Fibroblast of pulmonary artery (primary cell): Measurements from ENCODE around the gene SLC35F3.

Experiments used
- DNase-seq: peaks from one replicate; pipeline ENCODE4 v3.0.0-alpha.2; 2010; ENCODE audit warnings: low read depth
- H3K4me3 ChIP-seq: replicated peaks from 2 replicates; pipeline ENCODE4 v1.5.1; 2011; ENCODE audit warnings: low read depth, mild to moderate bottlenecking, control low read depth, low read length, moderate library complexity
- CTCF ChIP-seq: IDR thresholded peaks from 2 replicates; pipeline ENCODE4 v1.5.1; 2011; ENCODE audit warnings: mild to moderate bottlenecking, control low read depth, low read length, inconsistent platforms; ENCODE audit errors: missing control alignments

Gene SLC35F3

GRCh38 chr1:234091065-234091401 is 186.6 kb downstream of the SLC35F3 start:
- TF ChIP-seq CTCF, result no peak
- DNase-seq, result no peak
- no peak overlapping the region for H3K4me3 ChIP-seq

DNA sequence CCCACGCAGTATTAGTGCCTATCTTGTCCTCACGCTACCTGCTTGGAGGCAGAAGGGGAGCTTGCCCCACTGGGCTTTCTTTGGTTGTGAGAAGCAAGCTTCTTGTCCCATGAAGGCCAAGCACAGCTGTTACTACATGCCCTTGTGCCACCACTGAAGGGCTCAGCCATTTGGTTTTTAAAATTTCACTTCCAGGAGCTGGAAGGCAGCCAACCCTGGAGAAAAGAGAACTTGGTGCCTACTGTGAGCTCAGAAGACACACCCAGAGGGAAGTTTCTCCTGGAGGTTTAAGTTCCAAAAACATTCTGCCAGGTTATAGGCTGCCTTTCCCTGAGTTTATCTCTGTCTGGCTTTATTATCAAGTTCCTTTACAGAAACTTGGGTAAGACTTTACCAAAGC is 187.4 kb downstream of the SLC35F3 start:
- H3K4me3 ChIP-seq, result no peak overlapping the region
- TF ChIP-seq CTCF, result no peak
- no peak for DNase-seq

DNA sequence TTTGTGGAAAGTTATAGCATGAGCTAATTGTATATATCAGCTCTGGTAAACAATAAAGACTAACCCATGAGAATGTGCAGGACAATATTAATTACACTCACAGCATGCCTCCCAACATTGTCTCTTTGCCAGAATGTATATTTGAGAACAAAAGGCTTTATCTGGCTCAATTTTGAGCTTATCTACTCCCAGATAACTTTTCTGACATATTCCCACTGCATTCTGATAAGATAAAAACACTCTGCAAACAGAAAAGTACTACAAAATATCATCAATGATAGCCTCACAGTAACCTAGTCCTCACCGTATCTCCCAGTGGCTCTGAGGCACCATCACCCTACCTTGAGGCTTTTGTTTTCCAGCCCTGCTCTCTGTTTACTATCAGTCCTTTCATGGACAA is 188.6 kb downstream of the SLC35F3 start:
- DNase-seq, result no peak
- H3K4me3 ChIP-seq, result no peak overlapping the region
- no peak for TF ChIP-seq CTCF

- no peak overlapping the region for H3K4me3 ChIP-seq
- TF ChIP-seq CTCF, result no peak
- DNase-seq, result no peak
Measured at GRCh38 chr1:234093741-234094140, 189.3 kb downstream of the SLC35F3 start.

DNA sequence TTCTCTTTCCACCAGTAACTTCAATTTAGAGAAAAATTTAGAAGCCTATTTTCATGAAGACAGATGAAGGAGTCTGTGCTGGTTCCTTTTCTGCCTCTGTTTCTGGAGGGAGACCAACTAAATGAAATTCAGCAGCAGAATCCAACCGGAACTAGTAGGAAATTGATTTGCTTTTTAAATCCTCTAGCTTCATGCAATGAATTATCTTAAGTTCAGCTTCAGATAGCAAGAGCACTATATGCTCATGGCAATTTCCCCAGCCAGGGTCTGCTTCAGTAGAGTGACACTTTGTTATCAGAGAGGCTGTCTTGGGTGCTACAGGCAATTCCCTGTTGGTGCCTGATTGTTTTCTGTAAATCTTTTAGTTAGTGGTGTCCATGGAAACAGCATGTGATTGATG is 189.7 kb downstream of the SLC35F3 start:
- no peak for TF ChIP-seq CTCF
- DNase-seq, result no peak
- H3K4me3 ChIP-seq, result no peak overlapping the region

DNA sequence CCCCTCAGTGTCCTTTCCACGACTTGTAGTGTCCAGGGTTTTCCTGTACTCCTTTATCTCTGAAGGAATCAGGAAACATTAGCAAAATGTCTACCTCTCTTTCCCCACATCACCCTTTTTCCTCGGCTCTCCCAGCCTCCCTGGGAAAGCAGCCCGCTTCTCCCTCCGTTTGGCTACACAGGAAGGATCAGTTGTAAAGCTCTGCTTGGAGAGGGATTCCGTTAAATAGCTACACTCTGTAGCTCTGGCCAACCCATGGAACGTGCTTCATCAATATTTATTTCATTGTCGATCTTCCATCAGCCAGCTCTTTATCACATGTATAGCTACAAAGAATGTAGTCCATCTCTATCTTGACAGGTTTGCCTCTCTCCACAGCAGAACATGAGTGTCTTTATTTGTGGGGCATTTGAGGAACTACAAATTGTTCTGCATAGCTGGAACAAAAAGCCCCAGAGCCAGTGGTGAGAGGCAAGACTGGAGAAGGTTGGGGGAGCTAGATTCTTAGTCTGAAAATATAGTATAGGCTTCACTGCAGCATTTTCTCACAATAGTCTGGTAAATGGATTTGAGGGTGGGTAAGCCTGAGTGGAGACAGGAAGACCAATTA is 191.8 kb downstream of the SLC35F3 start:
- DNase-seq, result no peak
- no peak overlapping the region for H3K4me3 ChIP-seq
- TF ChIP-seq CTCF, result no peak

GRCh38 chr1:234102583-234102982 is 198.1 kb downstream of the SLC35F3 start:
- H3K4me3 ChIP-seq, result no peak overlapping the region
- DNase-seq, result no peak
- TF ChIP-seq CTCF, result no peak
